Activated naive CD8-positive, alpha-beta T cell treated with anti-CD3 and anti-CD28 coated beads for 36 hours (primary cell): ENCODE results near the gene NFKB1. TPM values are rescaled to one million over a fixed set of nuclear protein-coding genes. Genes with fewer than 3 reads are reported as not detected.

Source experiments
- DNase-seq: peaks from one replicate; pipeline ENCODE4 v3.0.0; 2021
- H3K27ac Mint-ChIP-seq: one replicate; pipeline ENCODE4 v1.8.0; 2022; ENCODE audit warnings: mild to moderate bottlenecking, moderate library complexity, mixed read lengths
- H3K27me3 Mint-ChIP-seq: one replicate; pipeline ENCODE4 v1.8.0; 2022; ENCODE audit warnings: mild to moderate bottlenecking, mixed read lengths
- H3K36me3 Mint-ChIP-seq: one replicate; pipeline ENCODE4 v1.8.0; 2021; ENCODE audit warnings: mild to moderate bottlenecking, mixed read lengths
- H3K4me1 Mint-ChIP-seq: one replicate; pipeline ENCODE4 v1.8.0; 2021; ENCODE audit warnings: mixed read lengths
- H3K4me3 Mint-ChIP-seq: one replicate; pipeline ENCODE4 v1.8.0; 2022; ENCODE audit warnings: mild to moderate bottlenecking, moderate library complexity, mixed read lengths
- H3K9me3 Mint-ChIP-seq: one replicate; pipeline ENCODE4 v1.8.0; 2022; ENCODE audit warnings: mixed read lengths
- total RNA-seq, 2 experiments: library from RNA; stranded (reverse); gene quantifications; one replicate each; pipeline ENCODE4 v1.2.3, GENCODE V29; 2021

NFKB1 gene
- total RNA-seq, 2 experiments from 2014 or later, result 250 to 259 TPM

GRCh38 chr4:102584091-102584490 is 82.9 kb downstream of the NFKB1 start:
- DNase-seq, result no peak
- H3K27me3 Mint-ChIP-seq, result no peaks in the 10 kb centered on the region
- no peaks in the 10 kb centered on the region for H3K9me3 Mint-ChIP-seq
- no peak overlapping the region for H3K4me3 Mint-ChIP-seq
- peaks cover 79% of the 10 kb centered on the region for H3K36me3 Mint-ChIP-seq
- peak overlapping the region; percentile 48 for H3K27ac Mint-ChIP-seq
- H3K4me1 Mint-ChIP-seq, result peaks cover 80% of the 10 kb centered on the region

GRCh38 chr4:102585329-102585728 is 84.2 kb downstream of the NFKB1 start:
- peak; percentile 30 for DNase-seq
- H3K36me3 Mint-ChIP-seq, result peaks cover 81% of the 10 kb centered on the region
- peak overlapping the region; percentile 18 for H3K4me3 Mint-ChIP-seq
- H3K9me3 Mint-ChIP-seq, result peaks cover 2% of the 10 kb centered on the region
- peak overlapping the region; percentile 86 for H3K27ac Mint-ChIP-seq
- peaks cover 81% of the 10 kb centered on the region for H3K4me1 Mint-ChIP-seq
- no peaks in the 10 kb centered on the region for H3K27me3 Mint-ChIP-seq

GRCh38 chr4:102586002-102586643 is 85.0 kb downstream of the NFKB1 start:
- H3K4me1 Mint-ChIP-seq, result peaks cover 86% of the 10 kb centered on the region
- peaks cover 84% of the 10 kb centered on the region for H3K36me3 Mint-ChIP-seq
- no peak for DNase-seq
- H3K27me3 Mint-ChIP-seq, result no peaks in the 10 kb centered on the region
- peak overlapping the region; percentile 18 for H3K4me3 Mint-ChIP-seq
- H3K9me3 Mint-ChIP-seq, result peaks cover 3% of the 10 kb centered on the region
- H3K27ac Mint-ChIP-seq, result peak overlapping the region; percentile 86

- H3K4me1 Mint-ChIP-seq, result peaks cover 89% of the 10 kb centered on the region
Measured at GRCh38 chr4:102586644-102587021, 85.5 kb downstream of the NFKB1 start.

GRCh38 chr4:102589743-102590142 is 88.6 kb downstream of the NFKB1 start:
- peak overlapping the region; percentile 89 for H3K27ac Mint-ChIP-seq
- no peak for DNase-seq

More at GRCh38 chr4:102586644-102587021, 85.5 kb downstream of the NFKB1 start:
- Mint-ChIP-seq H3K36me3 (peaks cover 88% of the 10 kb centered on the region), H3K4me3 (peak overlapping the region; percentile 51), H3K27me3 (no peaks in the 10 kb centered on the region), H3K9me3 (peaks cover 3% of the 10 kb centered on the region), H3K27ac (peak overlapping the region; percentile 86)
- DNase-seq, result peak; percentile 68

GRCh38 chr4:102592256-102592655 is 91.1 kb downstream of the NFKB1 start:
- H3K9me3 Mint-ChIP-seq, result peaks cover 6% of the 10 kb centered on the region
- no peak for DNase-seq
- no peak overlapping the region for H3K4me3 Mint-ChIP-seq
- H3K4me1 Mint-ChIP-seq, result peaks cover 87% of the 10 kb centered on the region
- peak overlapping the region; percentile 60 for H3K27ac Mint-ChIP-seq
- peaks cover 86% of the 10 kb centered on the region for H3K36me3 Mint-ChIP-seq
- H3K27me3 Mint-ChIP-seq, result no peaks in the 10 kb centered on the region

More at GRCh38 chr4:102589743-102590142, 88.6 kb downstream of the NFKB1 start:
- Mint-ChIP-seq H3K4me3 (peak overlapping the region; percentile 6), H3K27me3 (no peaks in the 10 kb centered on the region), H3K9me3 (peaks cover 6% of the 10 kb centered on the region), H3K36me3 (peaks cover 88% of the 10 kb centered on the region), H3K4me1 (peaks cover 93% of the 10 kb centered on the region)

- Mint-ChIP-seq H3K9me3 (peaks cover 6% of the 10 kb centered on the region), H3K27me3 (no peaks in the 10 kb centered on the region), H3K27ac (peak overlapping the region; percentile 60), H3K4me3 (no peak overlapping the region), H3K36me3 (peaks cover 86% of the 10 kb centered on the region), H3K4me1 (peaks cover 87% of the 10 kb centered on the region)
- DNase-seq, result no peak
Measured at GRCh38 chr4:102593147-102593546, 92.0 kb downstream of the NFKB1 start.

GRCh38 chr4:102594000-102594399 is 92.8 kb downstream of the NFKB1 start:
- Mint-ChIP-seq H3K27me3 (no peaks in the 10 kb centered on the region), H3K9me3 (peaks cover 6% of the 10 kb centered on the region), H3K36me3 (peaks cover 86% of the 10 kb centered on the region), H3K27ac (peak overlapping the region; percentile 78), H3K4me3 (no peak overlapping the region), H3K4me1 (peaks cover 91% of the 10 kb centered on the region)
- DNase-seq, result no peak

- Mint-ChIP-seq H3K4me3 (no peak overlapping the region), H3K27me3 (no peaks in the 10 kb centered on the region), H3K27ac (peak overlapping the region; percentile 78)
Measured at GRCh38 chr4:102596532-102596931, 95.4 kb downstream of the NFKB1 start.

GRCh38 chr4:102598086-102598761 is 97.1 kb downstream of the NFKB1 start:
- DNase-seq, result no peak

More at GRCh38 chr4:102596532-102596931, 95.4 kb downstream of the NFKB1 start:
- no peak for DNase-seq
- Mint-ChIP-seq H3K36me3 (peaks cover 84% of the 10 kb centered on the region), H3K9me3 (peaks cover 2% of the 10 kb centered on the region), H3K4me1 (peaks cover 87% of the 10 kb centered on the region)

GRCh38 chr4:102598762-102599374 is 97.7 kb downstream of the NFKB1 start:
- H3K4me1 Mint-ChIP-seq, result peaks cover 75% of the 10 kb centered on the region
- no peak for DNase-seq
- H3K27me3 Mint-ChIP-seq, result no peaks in the 10 kb centered on the region
- H3K4me3 Mint-ChIP-seq, result peak overlapping the region; percentile 59
- peaks cover 84% of the 10 kb centered on the region for H3K36me3 Mint-ChIP-seq
- H3K9me3 Mint-ChIP-seq, result no peaks in the 10 kb centered on the region
- peak overlapping the region; percentile 96 for H3K27ac Mint-ChIP-seq

More at GRCh38 chr4:102598086-102598761, 97.1 kb downstream of the NFKB1 start:
- Mint-ChIP-seq H3K9me3 (no peaks in the 10 kb centered on the region), H3K27me3 (no peaks in the 10 kb centered on the region), H3K36me3 (peaks cover 82% of the 10 kb centered on the region), H3K4me1 (peaks cover 74% of the 10 kb centered on the region), H3K4me3 (peak overlapping the region; percentile 55), H3K27ac (peak overlapping the region; percentile 96)

GRCh38 chr4:102599455-102599854 is 98.3 kb downstream of the NFKB1 start:
- Mint-ChIP-seq H3K36me3 (peaks cover 81% of the 10 kb centered on the region), H3K27ac (peak overlapping the region; percentile 96), H3K4me3 (peak overlapping the region; percentile 59), H3K9me3 (no peaks in the 10 kb centered on the region), H3K27me3 (no peaks in the 10 kb centered on the region), H3K4me1 (peaks cover 72% of the 10 kb centered on the region)
- DNase-seq, result no peak

- Mint-ChIP-seq H3K27ac (peak overlapping the region; percentile 73), H3K4me3 (no peak overlapping the region), H3K27me3 (no peaks in the 10 kb centered on the region), H3K9me3 (no peaks in the 10 kb centered on the region), H3K4me1 (peaks cover 70% of the 10 kb centered on the region), H3K36me3 (peaks cover 78% of the 10 kb centered on the region)
- DNase-seq, result no peak
Measured at GRCh38 chr4:102599886-102600285, 98.7 kb downstream of the NFKB1 start.

- no peak for DNase-seq
- H3K27ac Mint-ChIP-seq, result peak overlapping the region; percentile 73
- H3K27me3 Mint-ChIP-seq, result no peaks in the 10 kb centered on the region
- peaks cover 65% of the 10 kb centered on the region for H3K4me1 Mint-ChIP-seq
- H3K9me3 Mint-ChIP-seq, result no peaks in the 10 kb centered on the region
- H3K4me3 Mint-ChIP-seq, result no peak overlapping the region
- H3K36me3 Mint-ChIP-seq, result peaks cover 79% of the 10 kb centered on the region
Measured at GRCh38 chr4:102600689-102601088, 99.5 kb downstream of the NFKB1 start.

GRCh38 chr4:102601586-102602227 is 100.5 kb downstream of the NFKB1 start:
- Mint-ChIP-seq H3K9me3 (no peaks in the 10 kb centered on the region), H3K27me3 (no peaks in the 10 kb centered on the region), H3K36me3 (peaks cover 76% of the 10 kb centered on the region), H3K4me1 (peaks cover 58% of the 10 kb centered on the region), H3K4me3 (no peak overlapping the region), H3K27ac (peak overlapping the region; percentile 46)
- no peak for DNase-seq
